ENCODE results near the gene CHST6. TPM values are rescaled to one million over a fixed set of nuclear protein-coding genes. Genes with fewer than 3 reads are reported as not detected.
A peak's percentile ranks its signal among the peaks of the same experiment; 100 is the strongest.
"Not testable (repeated sequence)": the region's sequence is repeated elsewhere in the genome, so short reads cannot be mapped to it uniquely, and the experiment has no call there.

Gene CHST6
- total and polyA plus RNA-seq, 2 donors (not counting 1 experiment from before 2014, with no cell fraction given), result 0.02 to 0.17 TPM

- Histone ChIP-seq H3K36me3 (ENCODE audit: control insufficient read depth, insufficient read depth, low read length) (no peaks in the 10 kb centered on the region), H3K79me2 (ENCODE audit: control insufficient read depth, insufficient read depth, low read length) (no peaks in the 10 kb centered on the region), H3K4me3 (replicated peaks in 1 of 4; ENCODE audit: control extremely low read depth in 1 of 4, insufficient read depth in 1 of 4, low read depth in 3 of 4, low read length in 4 of 4) (no peak overlapping the region), H3K4me2 (ENCODE audit: extremely low read depth, insufficient read depth, low read length) (no peak overlapping the region), H3K27ac (ENCODE audit: insufficient read depth, low read length) (no peak overlapping the region), H3K9ac (ENCODE audit: insufficient read depth, low read length) (no peak overlapping the region), H3K4me1 (ENCODE audit: control insufficient read depth, extremely low read depth, insufficient read depth, low read length) (no peaks in the 10 kb centered on the region), H2AFZ (ENCODE audit: low read length) (no peak overlapping the region), H3K9me3 (ENCODE audit: control insufficient read depth, insufficient read depth, low read depth, low read length) (no peaks in the 10 kb centered on the region), H4K20me1 (ENCODE audit: control insufficient read depth, extremely low read depth, insufficient read depth, low read length) (no peaks in the 10 kb centered on the region), H3K27me3 (ENCODE audit: control insufficient read depth, insufficient read depth, low read length) (no peaks in the 10 kb centered on the region)
- no peak for DNase-seq (ENCODE audit: low read depth in 2 of 2)
- TF ChIP-seq CTCF (conservative IDR thresholded peaks at IDR 0.05 in 1 of 2, IDR thresholded peaks at IDR 0.05 in 1 of 2; ENCODE audit: low read depth in 1 of 2, low read length in 2 of 2), result no peak
These were observed 6.1 kb upstream of the CHST6 start for GRCh38 chr16:75501359-75501758.

GRCh38 chr16:75498605-75499322 is 3.5 kb upstream of the CHST6 start:
- not testable (repeated sequence) for H3K27me3 ChIP-seq (ENCODE audit: control insufficient read depth, insufficient read depth, low read length); H3K9ac ChIP-seq (ENCODE audit: insufficient read depth, low read length); H3K9me3 ChIP-seq (ENCODE audit: control insufficient read depth, insufficient read depth, low read depth, low read length); DNase-seq (ENCODE audit: low read depth in 2 of 2); H3K27ac ChIP-seq (ENCODE audit: insufficient read depth, low read length); H3K36me3 ChIP-seq (ENCODE audit: control insufficient read depth, insufficient read depth, low read length); H3K4me3 ChIP-seq (replicated peaks in 1 of 4; ENCODE audit: control extremely low read depth in 1 of 4, insufficient read depth in 1 of 4, low read depth in 3 of 4, low read length in 4 of 4); H3K4me2 ChIP-seq (ENCODE audit: extremely low read depth, insufficient read depth, low read length); H2AFZ ChIP-seq (ENCODE audit: low read length); H3K79me2 ChIP-seq (ENCODE audit: control insufficient read depth, insufficient read depth, low read length); H4K20me1 ChIP-seq (ENCODE audit: control insufficient read depth, extremely low read depth, insufficient read depth, low read length); H3K4me1 ChIP-seq (ENCODE audit: control insufficient read depth, extremely low read depth, insufficient read depth, low read length)

GRCh38 chr16:75497558-75497957 is 2.3 kb upstream of the CHST6 start:
- no peak for TF ChIP-seq CTCF (conservative IDR thresholded peaks at IDR 0.05 in 1 of 2, IDR thresholded peaks at IDR 0.05 in 1 of 2; ENCODE audit: low read depth in 1 of 2, low read length in 2 of 2)
- TF ChIP-seq EZH2 (IDR thresholded peaks at IDR 0.05; ENCODE audit: low read length, missing control alignments), result no peak

More at GRCh38 chr16:75497558-75497957, 2.3 kb upstream of the CHST6 start:
- Histone ChIP-seq H3K4me1 (ENCODE audit: control insufficient read depth, extremely low read depth, insufficient read depth, low read length) (no peaks in the 10 kb centered on the region), H3K4me3 (replicated peaks in 1 of 4; ENCODE audit: control extremely low read depth in 1 of 4, insufficient read depth in 1 of 4, low read depth in 3 of 4, low read length in 4 of 4) (no peak overlapping the region), H3K4me2 (ENCODE audit: extremely low read depth, insufficient read depth, low read length) (no peak overlapping the region), H3K9ac (ENCODE audit: insufficient read depth, low read length) (no peak overlapping the region), H3K27me3 (ENCODE audit: control insufficient read depth, insufficient read depth, low read length) (peaks cover 5% of the 10 kb centered on the region), H3K36me3 (ENCODE audit: control insufficient read depth, insufficient read depth, low read length) (no peaks in the 10 kb centered on the region), H4K20me1 (ENCODE audit: control insufficient read depth, extremely low read depth, insufficient read depth, low read length) (no peaks in the 10 kb centered on the region), H3K79me2 (ENCODE audit: control insufficient read depth, insufficient read depth, low read length) (no peaks in the 10 kb centered on the region), H3K27ac (ENCODE audit: insufficient read depth, low read length) (no peak overlapping the region), H3K9me3 (ENCODE audit: control insufficient read depth, insufficient read depth, low read depth, low read length) (no peaks in the 10 kb centered on the region), H2AFZ (ENCODE audit: low read length) (no peak overlapping the region)
- peak in 1 of 2 donors; percentile 36 for DNase-seq (ENCODE audit: low read depth in 2 of 2)

Data from fibroblast of lung (primary cell).